Caco-2 (cell line): ENCODE results near the gene SAV1. TPM values are rescaled to one million over a fixed set of nuclear protein-coding genes. Genes with fewer than 3 reads are reported as not detected.

ENCODE experiments used
- BruUV-seq: library from RNA; stranded (reverse); fragments of 400-500 nt; replicated peaks from 2 replicates; lab custom pipeline; 2021; lab: Mats Ljungman, UMichigan
- CTCF ChIA-PET: fragments of 300-600 bp; sonication (Branson Sonifier 250); formaldehyde crosslinking; loops from one replicate; lab custom pipeline; 2022; ENCODE audit warnings: antibody characterized with exemption; lab: Charles Lee
- POLR2A ChIA-PET: fragments of 300-600 bp; sonication (Branson Sonifier 250); formaldehyde crosslinking; loops from one replicate; lab custom pipeline; 2022; ENCODE audit warnings: antibody characterized with exemption; lab: Charles Lee
- DNase-seq, 2 experiments: peaks; one replicate each; pipeline versions ENCODE4 v3.0.0 to v3.0.0-alpha.2; 2020 to 2022
- H3K27me3 ChIP-seq: replicated peaks from 2 replicates; pipeline ENCODE4 v1.6.0; 2011; ENCODE audit warnings: low read length; ENCODE audit not compliant: control insufficient read depth, insufficient read depth
- H3K36me3 ChIP-seq: 2 replicates; pipeline ENCODE4 v1.5.1; 2011; ENCODE audit warnings: low read length; ENCODE audit not compliant: control insufficient read depth, insufficient read depth
- H3K4me1 ChIP-seq: fragments of 250-450 bp; sonication (Bioruptor Pico); 2 replicates; pipeline ENCODE4 v1.5.1; 2020; ENCODE audit warnings: mild to moderate bottlenecking
- H3K4me3 ChIP-seq: 2 replicates; pipeline ENCODE4 v1.5.1; 2011; ENCODE audit warnings: low read depth, mild to moderate bottlenecking, control low read depth, low read length
- H3K9me3 ChIP-seq: fragments of 250-450 bp; sonication (Bioruptor Pico); 2 replicates; pipeline ENCODE4 v1.5.1; 2020; ENCODE audit warnings: mild to moderate bottlenecking, moderate library complexity
- H3K27ac Mint-ChIP-seq: one replicate; pipeline ENCODE4 v1.8.0; 2022; ENCODE audit warnings: mixed read lengths; ENCODE audit not compliant: unreplicated experiment
- H3K27me3 Mint-ChIP-seq: one replicate; pipeline ENCODE4 v1.8.0; 2022; ENCODE audit warnings: mixed read lengths; ENCODE audit not compliant: insufficient read depth, unreplicated experiment
- H3K36me3 Mint-ChIP-seq: one replicate; pipeline ENCODE4 v1.8.0; 2022; ENCODE audit warnings: mild to moderate bottlenecking, mixed read lengths; ENCODE audit not compliant: insufficient read depth, unreplicated experiment
- H3K4me1 Mint-ChIP-seq: one replicate; pipeline ENCODE4 v1.8.0; 2022; ENCODE audit warnings: low read depth, mixed read lengths; ENCODE audit not compliant: unreplicated experiment
- H3K4me3 Mint-ChIP-seq: one replicate; pipeline ENCODE4 v1.8.0; 2022; ENCODE audit warnings: mild to moderate bottlenecking, moderate library complexity, mixed read lengths; ENCODE audit not compliant: unreplicated experiment
- H3K9me3 Mint-ChIP-seq: one replicate; pipeline ENCODE4 v1.8.0; 2022; ENCODE audit warnings: mixed read lengths; ENCODE audit not compliant: unreplicated experiment
- CTCF ChIP-seq, 2 experiments: fragments of 200-600 bp in 1 of 2; IDR thresholded peaks; 1 replicate in 1 of 2; 2 replicates in 1 of 2; pipeline versions ENCODE4 v1.5.1 to v1.8.0; 2011 to 2022; ENCODE audit warnings: antibody characterized with exemption in 1 of 2, control low read depth in 1 of 2, inconsistent platforms in 1 of 2, low read depth in 1 of 2, low read length in 1 of 2, mild to moderate bottlenecking in 1 of 2, moderate library complexity in 1 of 2; ENCODE audit not compliant: insufficient read depth in 1 of 2, severe bottlenecking in 1 of 2, unreplicated experiment in 1 of 2
- intact Hi-C: fragments of 100-400 bp; cut with micrococcal nuclease; formaldehyde crosslinking; loops from one replicate; pipeline ENCODE4 v1.10.0; 2022; ENCODE audit not compliant: unreplicated experiment
- total RNA-seq: library from RNA; stranded (reverse); gene quantifications from 2 replicates; pipeline ENCODE4 v1.2.3, GENCODE V29; 2022

Gene SAV1
- total RNA-seq, 1 experiment from 2014 or later: 28.3 TPM

DNA sequence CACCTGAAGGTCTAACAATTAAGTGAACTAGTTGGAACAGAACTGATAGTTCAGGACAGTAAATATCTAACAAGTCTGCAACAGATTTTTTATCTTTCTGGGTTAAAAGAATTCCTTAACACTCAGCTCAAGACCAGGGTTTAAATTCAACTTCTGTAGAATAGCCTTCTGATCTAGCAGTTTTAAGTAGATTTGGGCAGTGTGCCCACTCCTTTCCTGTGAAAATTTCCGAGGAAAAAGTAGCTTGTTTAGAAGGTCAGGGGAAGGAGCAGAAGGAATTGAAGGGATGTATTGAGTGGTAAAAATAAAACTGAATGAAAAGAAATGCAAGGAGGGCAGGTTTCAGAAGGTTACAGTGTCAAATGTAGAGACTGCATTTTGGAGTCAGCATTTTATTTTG lies 62.3 kb downstream of the SAV1 start:
- TF ChIP-seq CTCF (IDR thresholded peaks at IDR 0.05; ENCODE audit: insufficient read depth in 1 of 2, low read depth in 1 of 2, low read length in 1 of 2, severe bottlenecking in 1 of 2, unreplicated experiment in 1 of 2): no peak
- Histone ChIP-seq H3K9me3 (no peaks in the 10 kb centered on the region), H3K4me3 (no peak overlapping the region), H3K27me3 (no peaks in the 10 kb centered on the region), H3K4me1 (no peaks in the 10 kb centered on the region), H3K36me3 (no peaks in the 10 kb centered on the region)
- Mint-ChIP-seq H3K4me1 (no peaks in the 10 kb centered on the region), H3K36me3 (no peaks in the 10 kb centered on the region), H3K4me3 (no peak overlapping the region), H3K27me3 (peaks cover 4% of the 10 kb centered on the region), H3K27ac (no peak overlapping the region), H3K9me3 (no peaks in the 10 kb centered on the region)
- DNase-seq: no peak
- ChIA-PET POLR2A (no interaction called here), CTCF (no interaction called here)
- BruUV-seq: no TSS peak
- intact Hi-C loops: no loop called here

DNA sequence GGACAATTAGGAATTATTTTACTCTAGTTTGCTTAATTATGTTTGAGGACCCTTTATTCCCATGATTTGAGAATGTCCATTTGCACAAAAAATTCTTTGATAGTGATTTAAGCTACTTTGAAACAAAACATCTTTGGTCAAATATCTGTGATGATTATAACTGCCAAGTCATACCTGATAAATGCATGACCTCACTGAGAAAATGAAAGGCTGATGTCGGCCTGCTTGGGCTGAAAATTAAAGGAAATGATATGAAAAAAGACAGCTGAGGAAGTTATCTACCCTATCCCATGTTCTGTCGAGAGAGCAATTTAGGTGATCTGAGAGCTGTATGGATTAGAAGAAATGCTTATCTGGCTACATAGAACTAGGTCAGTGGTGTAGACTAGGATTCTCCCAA lies 64.5 kb downstream of the SAV1 start:
- H3K4me1 ChIP-seq: no peaks in the 10 kb centered on the region
- no peaks in the 10 kb centered on the region for H3K9me3 Mint-ChIP-seq
- no peaks in the 10 kb centered on the region for H3K36me3 ChIP-seq
- CTCF ChIA-PET: no interaction called here
- intact Hi-C loops: no loop called here
- no TSS peak for BruUV-seq
- no peak overlapping the region for H3K4me3 ChIP-seq
- H3K4me1 Mint-ChIP-seq: peaks cover 9% of the 10 kb centered on the region
- no peak overlapping the region for H3K27ac Mint-ChIP-seq
- DNase-seq: no peak
- POLR2A ChIA-PET: no interaction called here
- no peaks in the 10 kb centered on the region for H3K36me3 Mint-ChIP-seq
- no peak for TF ChIP-seq CTCF (IDR thresholded peaks at IDR 0.05; ENCODE audit: insufficient read depth in 1 of 2, low read depth in 1 of 2, low read length in 1 of 2, severe bottlenecking in 1 of 2, unreplicated experiment in 1 of 2)
- H3K27me3 ChIP-seq: no peaks in the 10 kb centered on the region
- no peaks in the 10 kb centered on the region for H3K9me3 ChIP-seq
- no peaks in the 10 kb centered on the region for H3K27me3 Mint-ChIP-seq
- no peak overlapping the region for H3K4me3 Mint-ChIP-seq

DNA sequence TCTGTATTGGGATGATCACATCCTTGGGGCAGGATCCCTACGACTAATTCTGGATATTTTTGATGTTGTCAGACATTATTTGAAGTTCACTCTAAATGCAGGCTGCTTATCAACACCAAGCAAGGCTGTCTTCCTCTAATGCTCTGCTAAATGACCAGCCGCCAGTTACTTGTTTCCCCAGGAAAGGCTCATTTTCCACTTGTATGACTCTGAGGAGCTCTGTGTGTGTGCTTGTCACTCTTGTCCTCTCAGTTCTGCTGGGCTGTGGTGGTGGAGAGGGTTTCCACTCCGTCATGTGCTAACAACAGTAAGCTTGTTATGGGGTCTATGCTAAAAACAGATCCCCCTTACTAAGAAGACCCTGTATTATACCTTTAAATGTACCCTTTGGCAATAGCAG lies 66.1 kb downstream of the SAV1 start:
- Histone ChIP-seq H3K27me3 (no peaks in the 10 kb centered on the region), H3K4me1 (no peaks in the 10 kb centered on the region), H3K4me3 (no peak overlapping the region), H3K9me3 (no peaks in the 10 kb centered on the region), H3K36me3 (no peaks in the 10 kb centered on the region)
- Mint-ChIP-seq H3K27me3 (no peaks in the 10 kb centered on the region), H3K36me3 (no peaks in the 10 kb centered on the region), H3K4me3 (no peak overlapping the region), H3K4me1 (peaks cover 9% of the 10 kb centered on the region), H3K27ac (no peak overlapping the region), H3K9me3 (no peaks in the 10 kb centered on the region)
- no peak for TF ChIP-seq CTCF (IDR thresholded peaks at IDR 0.05; ENCODE audit: insufficient read depth in 1 of 2, low read depth in 1 of 2, low read length in 1 of 2, severe bottlenecking in 1 of 2, unreplicated experiment in 1 of 2)
- POLR2A ChIA-PET: no interaction called here
- no TSS peak for BruUV-seq
- no peak for DNase-seq
- intact Hi-C loops: no loop called here
- CTCF ChIA-PET: interaction anchor here (1.0 to 2.4 kb wide), 2 partner anchors 172 to 258 kb away, joined by 4 to 6 read pairs; no protein-coding TSS in a partner anchor
